SH-SY5Y (cell line): Measurements from ENCODE around the gene LDAH.

Source experiments
- GATA2 ChIP-seq: IDR thresholded peaks from 2 replicates; pipeline ENCODE4 v1.6.1; 2011; ENCODE audit warnings: mild to moderate bottlenecking, low read depth, low read length
- GATA3 ChIP-seq: IDR thresholded peaks from 2 replicates; pipeline ENCODE4 v1.6.1; 2011; ENCODE audit warnings: low read depth, mild to moderate bottlenecking, low read length, moderate library complexity

The LDAH gene

GRCh38 chr2:20682167-20682920, 140.6 kb downstream of the LDAH start:
- TF ChIP-seq GATA3 = no peak
- TF ChIP-seq GATA2 = no peak

- no peak for TF ChIP-seq GATA3
- TF ChIP-seq GATA2 = no peak
Measured at GRCh38 chr2:20680744-20681375, 142.0 kb downstream of the LDAH start.

GRCh38 chr2:20678780-20679179, 144.1 kb downstream of the LDAH start:
- TF ChIP-seq GATA2 (no peak), GATA3 (no peak)

GRCh38 chr2:20678086-20678395, 144.9 kb downstream of the LDAH start:
- TF ChIP-seq GATA2 (no peak), GATA3 (no peak)

GRCh38 chr2:20677301-20678085, 145.4 kb downstream of the LDAH start:
- TF ChIP-seq GATA3 = no peak
- TF ChIP-seq GATA2 = no peak

GRCh38 chr2:20676353-20677215, 146.3 kb downstream of the LDAH start:
- no peak for TF ChIP-seq GATA3
- TF ChIP-seq GATA2 = no peak

- TF ChIP-seq GATA2 = no peak
- no peak for TF ChIP-seq GATA3
Measured at GRCh38 chr2:20675701-20676352, 147.1 kb downstream of the LDAH start.

- TF ChIP-seq GATA2 (no peak), GATA3 (no peak)
Measured at GRCh38 chr2:20674974-20675679, 147.8 kb downstream of the LDAH start.

- TF ChIP-seq GATA3 = no peak
- TF ChIP-seq GATA2 = no peak
Measured at GRCh38 chr2:20674309-20674965, 148.5 kb downstream of the LDAH start.

- TF ChIP-seq GATA3 (no peak), GATA2 (no peak)
Measured at GRCh38 chr2:20673686-20674308, 149.1 kb downstream of the LDAH start.

- TF ChIP-seq GATA2 (no peak), GATA3 (no peak)
Measured at GRCh38 chr2:20672201-20672951, 150.5 kb downstream of the LDAH start.
